GM04504 (cell line): ENCODE measurements around the gene LRRC41.
"Not testable (repeated sequence)": the region's sequence is repeated elsewhere in the genome, so short reads cannot be mapped to it uniquely, and the experiment has no call there.

Experiments
- DNase-seq: peaks from one replicate; pipeline ENCODE4 v3.0.0-alpha.2; 2012; ENCODE audit warnings: low read depth

The LRRC41 gene

GRCh38 chr1:46322191-46322590 lies 18.8 kb upstream of the LRRC41 start:
- DNase-seq, result not testable (repeated sequence)

DNA sequence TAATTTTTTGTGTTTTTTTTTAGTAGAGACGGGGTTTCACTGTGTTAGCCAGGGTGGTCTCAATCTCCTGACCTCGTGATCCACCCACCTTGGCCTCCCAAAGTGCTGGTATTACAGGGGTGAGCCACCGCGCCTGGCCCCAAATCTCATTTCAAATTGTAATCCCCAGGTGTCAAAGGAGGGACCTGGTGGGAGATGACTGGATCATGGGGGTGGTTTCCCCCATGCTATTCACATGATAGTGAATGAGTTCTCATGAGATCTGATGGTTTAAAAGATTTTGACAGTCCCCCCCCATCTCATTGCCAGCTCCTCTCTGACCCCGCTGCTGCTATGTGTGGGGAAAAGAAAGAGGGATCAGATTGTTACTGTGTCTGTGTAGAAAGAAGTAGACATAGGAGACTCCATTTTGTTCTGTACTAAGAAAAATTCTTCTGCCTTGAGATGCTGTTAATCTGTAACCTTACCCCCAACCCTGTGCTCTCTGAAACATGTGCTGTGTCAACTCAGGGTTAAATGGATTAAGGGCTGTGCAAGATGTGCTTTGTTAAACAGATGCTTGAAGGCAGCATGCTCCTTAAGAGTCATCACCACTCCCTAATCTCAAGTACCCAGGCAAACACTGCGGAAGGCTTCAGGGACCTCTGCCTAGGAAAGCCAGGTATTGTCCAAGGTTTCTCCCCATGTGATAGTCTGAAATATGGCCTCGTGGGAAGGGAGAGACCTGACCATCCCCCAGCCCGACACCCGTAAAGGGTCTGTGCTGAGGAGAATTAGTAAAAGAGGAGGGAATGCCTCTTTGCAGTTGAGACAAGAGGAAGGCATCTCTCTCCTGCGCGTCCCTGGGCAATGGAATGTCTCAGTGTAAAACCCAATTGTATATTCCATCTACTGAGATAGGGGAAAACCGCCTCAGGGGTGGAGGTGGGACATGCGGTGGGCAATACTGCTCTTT lies 16.8 kb upstream of the LRRC41 start:
- DNase-seq, result not testable (repeated sequence)

- not testable (repeated sequence) for DNase-seq
Measured at GRCh38 chr1:46319301-46319700, 15.9 kb upstream of the LRRC41 start.

- no peak for DNase-seq
Measured at GRCh38 chr1:46317323-46317722, 13.9 kb upstream of the LRRC41 start.

GRCh38 chr1:46315669-46316403 lies 12.4 kb upstream of the LRRC41 start:
- DNase-seq, result no peak

DNA sequence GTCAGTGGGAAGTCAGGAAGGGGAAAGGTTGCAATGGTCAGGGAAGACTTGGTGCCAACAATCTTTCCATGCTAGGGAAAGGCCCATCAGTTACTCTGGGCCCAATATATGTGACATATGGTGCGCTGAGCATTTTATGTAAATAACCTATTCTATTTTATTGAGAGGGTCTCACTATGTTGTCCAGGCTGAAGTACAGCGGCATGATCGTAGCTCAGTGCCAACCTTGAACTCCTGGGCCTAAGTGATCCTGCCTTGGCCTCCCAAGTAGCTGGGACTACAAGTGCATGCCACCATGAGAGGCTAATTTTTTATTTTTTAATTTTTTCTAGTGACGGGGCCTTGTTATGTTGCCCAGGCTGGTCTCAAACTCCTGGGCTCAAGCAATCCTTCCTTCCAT lies 6.9 kb upstream of the LRRC41 start:
- DNase-seq, result no peak

DNA sequence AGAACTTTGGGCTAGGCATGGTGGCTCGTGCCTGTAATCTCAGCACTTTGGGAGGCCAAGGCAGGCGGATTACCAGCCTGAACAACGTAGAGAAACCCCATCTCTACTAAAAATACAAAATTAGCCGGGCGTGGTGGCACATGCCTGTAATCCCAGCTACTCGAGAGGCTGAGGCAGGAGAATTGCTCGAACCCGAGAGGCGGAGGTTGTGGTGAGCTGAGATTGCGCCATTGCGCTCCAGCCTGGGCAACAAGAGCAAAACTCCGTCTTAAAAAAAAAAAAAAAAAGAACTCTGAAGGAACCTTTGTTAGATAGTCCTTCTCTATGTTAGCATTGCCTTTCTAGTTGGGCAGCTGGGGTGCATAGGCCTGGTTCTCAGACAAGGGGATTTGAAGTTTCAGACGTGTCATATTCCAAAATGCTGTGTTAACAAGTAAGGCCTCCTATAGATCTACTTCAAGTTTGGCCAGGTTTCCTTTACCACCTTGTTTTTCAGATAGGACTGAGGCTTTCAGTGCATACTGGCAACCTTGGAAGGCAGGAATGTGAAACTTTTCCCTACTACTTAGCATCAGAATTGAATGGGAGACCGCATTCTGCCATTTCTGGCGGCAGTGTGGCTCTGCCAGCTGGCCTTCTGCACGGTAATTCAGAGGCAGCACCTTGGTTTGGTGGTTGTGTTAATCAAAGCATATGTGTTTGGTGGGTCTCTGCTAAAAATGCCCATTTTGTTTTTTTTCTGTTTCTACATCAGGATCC lies 6.2 kb upstream of the LRRC41 start:
- no peak for DNase-seq

GRCh38 chr1:46306159-46306530 lies 2.7 kb upstream of the LRRC41 start:
- DNase-seq, result no peak

DNA sequence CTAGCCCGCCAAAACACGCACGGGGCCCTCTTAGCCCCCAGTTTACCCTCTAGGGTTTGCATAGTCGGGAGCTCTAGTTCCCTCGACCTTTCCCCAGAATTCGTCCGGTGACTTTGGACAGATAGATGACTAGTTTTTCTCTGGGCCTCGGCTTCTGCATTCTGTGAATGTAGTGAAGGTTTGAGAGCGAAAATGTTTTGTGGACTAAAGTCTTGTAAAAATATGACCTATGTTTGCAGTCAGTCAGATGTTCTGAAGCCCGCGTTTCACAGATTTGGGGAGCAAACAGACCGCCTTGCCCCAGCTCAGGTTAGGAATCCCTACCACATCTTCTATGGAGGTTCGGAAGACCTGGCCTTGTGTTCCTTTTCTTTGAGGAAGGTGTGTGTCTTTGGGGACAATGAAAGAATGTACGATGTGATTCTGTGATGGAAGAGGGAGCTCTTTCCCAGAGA lies 483 bp upstream of the LRRC41 start:
- DNase-seq, result no peak

- DNase-seq, result no peak
Measured at GRCh38 chr1:46302641-46303037, 777 bp downstream of the LRRC41 start.

DNA sequence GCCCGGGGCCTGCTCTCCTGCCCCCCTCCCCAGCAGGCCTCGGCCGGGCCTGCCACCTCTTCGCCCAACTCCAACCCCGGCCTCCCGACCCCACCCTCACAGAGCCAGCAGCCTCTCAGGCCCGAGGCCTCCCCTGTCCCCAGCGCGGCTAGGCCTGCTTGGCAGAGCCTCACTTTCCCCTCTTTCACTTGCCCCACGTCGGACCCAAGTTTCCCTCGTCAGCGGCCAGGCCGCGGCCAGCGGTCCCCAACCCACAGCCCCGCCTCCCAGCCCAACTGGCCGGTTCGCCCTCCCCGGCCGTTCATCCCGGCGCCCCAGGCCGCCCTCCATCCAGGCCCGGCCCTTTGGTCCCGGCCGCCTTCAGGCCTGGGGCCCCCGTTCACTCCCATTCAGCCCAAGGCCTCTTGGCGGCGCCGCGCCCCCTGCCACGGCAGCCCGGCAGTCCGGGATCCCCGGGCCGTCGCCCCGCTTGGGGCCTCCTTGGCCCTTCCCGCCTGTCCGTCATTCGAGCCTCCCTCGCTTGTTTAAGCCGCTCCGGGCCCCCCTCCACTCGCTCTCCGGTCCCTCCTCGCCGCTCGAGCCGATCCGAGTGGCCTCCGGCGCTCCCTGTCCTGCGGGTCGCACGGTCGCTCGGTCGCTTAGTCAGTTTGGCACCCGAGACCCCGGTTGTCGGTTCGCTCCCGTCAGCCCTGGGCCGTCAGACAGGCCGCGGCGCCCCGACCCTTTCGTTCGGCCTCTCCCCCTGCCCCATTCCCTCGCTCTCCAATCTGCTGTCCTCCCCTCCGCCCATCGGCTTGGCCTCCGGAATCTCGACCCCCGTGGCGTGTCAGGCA lies 1.4 kb downstream of the LRRC41 start:
- DNase-seq, result no peak

GRCh38 chr1:46301406-46301807 lies 2.0 kb downstream of the LRRC41 start:
- DNase-seq, result no peak

GRCh38 chr1:46300673-46301405 lies 2.6 kb downstream of the LRRC41 start:
- DNase-seq, result no peak

GRCh38 chr1:46298387-46298786 lies 5.0 kb downstream of the LRRC41 start:
- no peak for DNase-seq

DNA sequence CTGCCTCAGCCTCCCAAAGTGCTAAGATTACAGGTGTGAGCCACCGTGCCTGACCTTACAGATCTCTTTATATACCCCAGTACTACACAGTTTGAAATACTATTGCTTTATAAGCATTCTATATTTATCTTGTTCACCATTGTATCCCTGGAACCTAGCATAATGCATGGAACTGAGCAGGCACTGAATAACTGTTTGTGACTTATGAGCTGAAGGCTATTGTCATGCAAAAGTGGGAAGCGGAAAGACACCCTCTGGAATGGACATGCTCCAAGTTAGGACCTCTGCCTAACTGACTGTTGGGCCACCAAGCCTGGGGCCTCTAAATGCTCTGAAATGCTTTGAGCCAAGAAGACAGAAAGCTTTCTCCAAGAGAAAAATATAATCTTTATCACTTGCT lies 8.1 kb downstream of the LRRC41 start:
- no peak for DNase-seq

DNA sequence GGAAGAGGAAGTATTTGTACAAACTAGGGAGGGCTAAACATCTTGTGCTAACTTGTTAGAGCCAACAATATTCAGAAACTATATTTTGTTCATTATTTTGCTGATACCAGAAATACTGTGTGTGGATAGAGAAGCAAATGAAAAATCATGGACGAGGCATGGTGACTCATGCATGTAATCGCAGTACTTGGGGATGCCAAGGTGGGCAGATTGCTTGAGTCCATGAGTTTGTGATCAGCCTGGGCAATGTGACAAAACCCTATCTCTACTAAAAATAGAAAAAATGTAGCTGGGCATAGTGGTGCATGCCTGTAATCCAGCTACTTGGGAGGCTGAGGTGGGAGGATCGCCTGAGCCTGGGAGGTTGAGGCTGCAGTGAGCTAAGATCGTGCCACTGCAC lies 13.4 kb downstream of the LRRC41 start:
- no peak for DNase-seq

DNA sequence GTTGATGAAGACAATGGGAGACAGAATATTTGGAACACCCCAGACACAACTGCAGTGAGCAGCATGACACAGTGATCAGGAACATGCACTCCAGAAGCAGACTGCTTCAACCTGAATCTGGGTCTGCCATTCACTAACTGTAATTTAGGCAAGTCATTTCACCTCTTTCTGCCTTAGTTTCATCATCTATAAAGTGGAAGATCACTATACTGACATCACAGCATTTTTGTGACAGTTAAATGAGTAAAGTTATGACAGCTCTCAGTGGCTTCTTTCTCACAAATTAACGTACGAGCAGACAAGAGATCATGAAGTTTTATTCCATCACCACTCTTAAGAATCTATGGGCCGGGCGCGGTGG lies 14.3 kb downstream of the LRRC41 start:
- DNase-seq, result no peak

GRCh38 chr1:46288485-46289133 lies 14.8 kb downstream of the LRRC41 start:
- peak; percentile 59 for DNase-seq

DNA sequence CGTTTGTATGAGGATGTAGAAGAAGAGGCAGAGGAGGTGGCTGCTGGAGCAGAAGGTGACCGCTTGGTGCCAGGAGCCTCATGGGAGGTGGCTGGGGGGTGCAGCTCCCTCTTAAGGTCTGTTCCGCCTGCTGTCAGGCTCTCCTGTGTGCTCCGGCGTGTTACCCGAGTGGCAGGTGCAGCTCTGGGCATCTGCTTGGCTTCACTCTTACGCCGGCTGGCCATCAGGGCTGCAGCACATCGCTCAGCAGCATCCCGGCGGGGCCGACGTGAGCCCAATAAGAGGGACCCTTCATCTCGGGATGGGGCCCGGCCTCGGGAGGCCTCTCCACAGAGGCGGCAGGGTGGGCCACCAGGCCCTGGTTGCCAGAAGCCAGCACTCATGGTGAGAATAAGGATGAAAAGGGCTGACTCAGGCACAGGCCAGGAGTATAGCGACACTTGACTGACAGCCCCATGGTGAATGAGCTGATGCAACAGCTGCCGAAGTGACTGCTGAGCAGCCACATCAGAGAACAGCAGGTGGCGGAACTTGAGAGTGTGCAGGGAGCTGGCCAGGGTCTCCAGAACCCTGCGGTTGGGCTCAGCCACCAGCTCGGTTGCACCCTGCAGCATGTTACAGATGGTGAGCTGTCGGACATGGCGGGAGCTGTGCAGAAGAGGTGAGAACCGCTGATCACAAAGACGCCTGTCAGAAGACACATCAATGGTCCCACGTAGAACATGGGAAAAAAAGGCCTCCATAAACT lies 17.5 kb downstream of the LRRC41 start:
- DNase-seq, result no peak
